IMR-90 (cell line): Measurements from ENCODE around the gene HNRNPAB. TPM values are rescaled to one million over a fixed set of nuclear protein-coding genes. Genes with fewer than 3 reads are reported as not detected.

ENCODE experiments used
- ATAC-seq: fragments of 200-7000 bp; cut with Tn5 transposase; 2 replicates; pipeline ENCODE4 v1.9.1; 2020; ENCODE audit warnings: low read depth, mild to moderate bottlenecking, moderate library complexity
- BruUV-seq: library from RNA; stranded (reverse); fragments of 400-500 nt; replicated peaks from 2 replicates; lab custom pipeline; 2021; lab: Mats Ljungman, UMichigan
- CTCF ChIA-PET: fragments of 300-600 bp; formaldehyde crosslinking; extraction: SDS; loops from one replicate; lab custom pipeline; 2021; ENCODE audit warnings: antibody characterized with exemption; lab: Yijun Ruan, JAX
- POLR2A ChIA-PET: fragments of 300-600 bp; sonication (Branson Sonifier 250); formaldehyde crosslinking; loops from one replicate; lab custom pipeline; 2022; ENCODE audit warnings: antibody characterized with exemption; ENCODE audit not compliant: unreplicated experiment; lab: Charles Lee
- DNase-seq: peaks from one replicate; pipeline ENCODE4 v3.0.0; 2013
- H2AFZ ChIP-seq: replicated peaks from 2 replicates; pipeline ENCODE3; 2013; ENCODE audit warnings: low read length, mild to moderate bottlenecking; ENCODE audit not compliant: poor library complexity
- H2AK5ac ChIP-seq: 2 replicates; pipeline ENCODE4 v1.6.1; 2013; ENCODE audit warnings: low read depth, low read length, inconsistent platforms
- H2AK9ac ChIP-seq: replicated peaks from 2 replicates; pipeline ENCODE3; 2013; ENCODE audit warnings: mild to moderate bottlenecking, low read depth, low read length, moderate library complexity; ENCODE audit not compliant: poor library complexity
- H2BK120ac ChIP-seq: 2 replicates; pipeline ENCODE4 v1.6.1; 2013; ENCODE audit warnings: low read depth, low read length, inconsistent platforms
- H2BK15ac ChIP-seq: 3 replicates; pipeline ENCODE4 v1.6.1; 2013; ENCODE audit warnings: low read depth, low read length, inconsistent platforms
- H2BK20ac ChIP-seq: 2 replicates; pipeline ENCODE4 v1.6.1; 2013; ENCODE audit warnings: low read depth, mild to moderate bottlenecking, inconsistent platforms, low read length, moderate library complexity
- H2BK5ac ChIP-seq: 2 replicates; pipeline ENCODE4 v1.6.1; 2013; ENCODE audit warnings: mild to moderate bottlenecking, low read depth, low read length, inconsistent platforms; ENCODE audit not compliant: poor library complexity, severe bottlenecking
- H3K14ac ChIP-seq: replicated peaks from 2 replicates; pipeline ENCODE4 v1.6.1; 2013; ENCODE audit warnings: low read depth, low read length, inconsistent platforms
- H3K18ac ChIP-seq: 2 replicates; pipeline ENCODE4 v1.6.1; 2013; ENCODE audit warnings: low read depth, low read length, control low read depth
- H3K23ac ChIP-seq: 2 replicates; pipeline ENCODE4 v1.6.1; 2013; ENCODE audit warnings: low read depth, low read length, inconsistent platforms
- H3K27ac ChIP-seq: 2 replicates; pipeline ENCODE4 v1.5.1; 2013; ENCODE audit warnings: mild to moderate bottlenecking, control low read depth, low read length; ENCODE audit not compliant: insufficient read depth
- H3K27me3 ChIP-seq: 2 replicates; pipeline ENCODE4 v1.6.1; 2013; ENCODE audit warnings: low read length; ENCODE audit not compliant: control insufficient read depth, insufficient read depth
- H3K36me3 ChIP-seq: 2 replicates; pipeline ENCODE4 v1.6.1; 2013; ENCODE audit warnings: low read length, mixed read lengths; ENCODE audit not compliant: control insufficient read depth, insufficient read depth
- H3K4ac ChIP-seq: 2 replicates; pipeline ENCODE4 v1.6.1; 2013; ENCODE audit warnings: low read depth, low read length, inconsistent platforms
- H3K4me1 ChIP-seq: 2 replicates; pipeline ENCODE4 v1.6.1; 2013; ENCODE audit warnings: low read length, mixed read lengths; ENCODE audit not compliant: control insufficient read depth, insufficient read depth
- H3K4me2 ChIP-seq: 2 replicates; pipeline ENCODE4 v1.6.1; 2013; ENCODE audit warnings: low read depth, mild to moderate bottlenecking, control low read depth, low read length, moderate library complexity
- H3K4me3 ChIP-seq: 2 replicates; pipeline ENCODE4 v1.5.1; 2013; ENCODE audit warnings: low read depth, mild to moderate bottlenecking, control low read depth, low read length, moderate library complexity; ENCODE audit not compliant: insufficient read depth
- H3K56ac ChIP-seq: 2 replicates; pipeline ENCODE4 v1.6.1; 2013; ENCODE audit warnings: low read length, inconsistent platforms; ENCODE audit not compliant: insufficient read depth; ENCODE audit errors: extremely low read depth
- H3K79me1 ChIP-seq, 2 experiments: 2 replicates each; pipeline ENCODE4 v1.6.1; 2013; ENCODE audit warnings: low read length in 2 of 2, inconsistent platforms in 1 of 2, low read depth in 1 of 2
- H3K9ac ChIP-seq: 2 replicates; pipeline ENCODE4 v1.6.1; 2013; ENCODE audit warnings: low read depth, low read length, control low read depth
- H3K9me1 ChIP-seq: 2 replicates; pipeline ENCODE4 v1.6.1; 2013; ENCODE audit warnings: low read length, inconsistent platforms; ENCODE audit not compliant: insufficient read depth
- H3K9me3 ChIP-seq: 2 replicates; pipeline ENCODE4 v1.6.1; 2013; ENCODE audit warnings: low read length; ENCODE audit not compliant: control insufficient read depth, insufficient read depth
- H4K20me1 ChIP-seq: 2 replicates; pipeline ENCODE4 v1.6.1; 2013; ENCODE audit warnings: low read length, inconsistent platforms; ENCODE audit not compliant: insufficient read depth
- H4K5ac ChIP-seq: 2 replicates; pipeline ENCODE4 v1.6.1; 2013; ENCODE audit warnings: mild to moderate bottlenecking, low read depth, low read length, control low read depth
- H4K8ac ChIP-seq, 2 experiments: 2 replicates each; pipeline ENCODE4 v1.6.1; 2013; ENCODE audit warnings: low read depth in 2 of 2, low read length in 2 of 2, control low read depth in 1 of 2, inconsistent platforms in 1 of 2
- H4K91ac ChIP-seq: 2 replicates; pipeline ENCODE4 v1.6.1; 2013; ENCODE audit warnings: low read depth, low read length, inconsistent platforms; ENCODE audit not compliant: insufficient read depth
- MAFK ChIP-seq: IDR thresholded peaks from 2 replicates; pipeline ENCODE4 v1.6.1; 2012; ENCODE audit warnings: low read depth, low read length, improper control_type of control experiment
- MAZ ChIP-seq: IDR thresholded peaks from 2 replicates; pipeline ENCODE4 v1.6.1; 2012; ENCODE audit warnings: low read depth, mild to moderate bottlenecking, low read length, improper control_type of control experiment, moderate library complexity, borderline replicate concordance
- NFE2L2 ChIP-seq: fragments of 150-350 bp; IDR thresholded peaks from 2 replicates; pipeline ENCODE4 v1.6.1; 2016; ENCODE audit warnings: low read depth, mild to moderate bottlenecking, low read length
- RAD21 ChIP-seq: IDR thresholded peaks from 2 replicates; pipeline ENCODE4 v1.6.1; 2012; ENCODE audit warnings: low read length, improper control_type of control experiment
- RCOR1 ChIP-seq: IDR thresholded peaks from 2 replicates; pipeline ENCODE4 v1.6.1; 2012; ENCODE audit warnings: mild to moderate bottlenecking, low read length, improper control_type of control experiment; ENCODE audit not compliant: insufficient replicate concordance
- SMC3 ChIP-seq: fragments of 150-350 bp; IDR thresholded peaks from 2 replicates; pipeline ENCODE4 v1.6.1; 2016; ENCODE audit warnings: low read depth, mild to moderate bottlenecking, antibody characterized with exemption, low read length, moderate library complexity
- WGBS, 2 experiments: methylation state at CpG; one replicate each; pipeline versions ENCODE4 v1.1.5 to v1.1.7; 2013; ENCODE audit warnings: missing lambda C conversion rate in 2 of 2; ENCODE audit not compliant: insufficient read length in 1 of 2; ENCODE audit errors: extremely low coverage in 2 of 2; 5-methylcytosine and 5-hydroxymethylcytosine counted together
- dilution Hi-C: fragments of 300-500 bp; cut with HindIII; formaldehyde crosslinking; loops from one replicate; pipeline ENCODE4 v1.14.3; 2018; ENCODE audit warnings: low sequenced_read_pairs; ENCODE audit not compliant: unreplicated experiment
- in situ Hi-C: fragments of 300-500 bp; cut with MboI; formaldehyde crosslinking; loops from 3 replicates; pipeline ENCODE4 v1.14.3; 2019; ENCODE audit warnings: low sequenced_read_pairs, inconsistent platforms, mixed read lengths
- intact Hi-C: fragments of 100-400 bp; cut with micrococcal nuclease; formaldehyde crosslinking; loops from 2 replicates; pipeline ENCODE4 v1.10.0; 2022
- polyA plus RNA-seq, 3 experiments: library from polyadenylated mRNA; depleted of rRNA; stranded (reverse); fragments of >200 nt; gene quantifications; 2 replicates each; pipeline ENCODE4 v1.2.3, GENCODE V29; 2012; ENCODE audit warnings: low replicate concordance in 1 of 3
- total RNA-seq: library from RNA; depleted of rRNA; stranded (reverse); fragments of >200 nt; gene quantifications from 2 replicates; pipeline ENCODE4 v1.2.3, GENCODE V29; 2012

HNRNPAB gene
- total and polyA plus RNA-seq, 2 of the 4 experiments (the other 2 are of a cell fraction), result 32.1 to 128 TPM

GRCh38 chr5:178204935-178205748 is 809 bp downstream of the HNRNPAB start:
- Histone ChIP-seq H3K18ac (no peak overlapping the region), H3K4me3 (peak overlapping the region; percentile 70), H3K27ac (peak overlapping the region; percentile 54; the same call in 1 of the 2 replicates), H3K9me3 (no peaks in the 10 kb centered on the region), H3K56ac (no peak overlapping the region), H2AK9ac (peak overlapping the region; percentile 99), H3K4me2 (peak overlapping the region; percentile 84), H4K5ac (no peak overlapping the region), H3K14ac (peak overlapping the region; percentile 11; the same call in 1 of the 2 replicates), H3K27me3 (no peaks in the 10 kb centered on the region), H3K4ac (no peak overlapping the region; the same call in 1 of the 2 replicates), H2AK5ac (no peak overlapping the region; the same call in 1 of the 2 replicates), H3K36me3 (peaks cover 38% of the 10 kb centered on the region), H4K91ac (no peak overlapping the region; the same call in 1 of the 2 replicates), H3K23ac (peak overlapping the region; percentile 1; the same call in 1 of the 2 replicates), H2BK15ac (no peak overlapping the region), H4K8ac (no peak overlapping the region), H3K9me1 (peaks cover 23% of the 10 kb centered on the region), H4K20me1 (peaks cover 49% of the 10 kb centered on the region), H2AFZ (peak overlapping the region; percentile 95), H2BK120ac (no peak overlapping the region), H3K79me1 (peaks cover 15 to 52% of the 10 kb centered on the region in 2 experiments; a peak in 3 of 4 replicates), H3K9ac (peak overlapping the region; percentile 51), H3K4me1 (peaks cover 11% of the 10 kb centered on the region), H2BK5ac (peak overlapping the region; percentile 38), H2BK20ac (no peak overlapping the region)
- peak; percentile 62 for DNase-seq
- intact Hi-C loops (loop anchor here (1.0 kb wide), 1 partner anchor 27 kb away; the partner anchor contains the start of gene PHYKPL), in situ Hi-C loops (no loop called here), dilution Hi-C loops (no loop called here)
- ATAC-seq, result peak; percentile 74
- CTCF ChIA-PET, result interaction anchor here (1.3 to 1.4 kb wide), 2 partner anchors 8 to 129 kb away, joined by 3 to 5 read pairs; no protein-coding TSS in a partner anchor
- no peak for TF ChIP-seq SMC3
- TF ChIP-seq MAZ, result peak; percentile 80; the same call in 1 of the 2 replicates
- no peak for TF ChIP-seq RAD21
- no peak for TF ChIP-seq RCOR1
- no peak for TF ChIP-seq MAFK
- TF ChIP-seq NFE2L2, result no peak
- POLR2A ChIA-PET, result no interaction called here
- no TSS peak for BruUV-seq
- WGBS, 2 experiments, result 2% methylated on average over 43 of the region's 90 CpGs; no CpG with 5 or more reads in 1 of the 2 experiments
